ENCODE measurements around the gene GGNBP2.
"Not testable (repeated sequence)": the region's sequence is repeated elsewhere in the genome, so short reads cannot be mapped to it uniquely, and the experiment has no call there.

GGNBP2 gene

GRCh38 chr17:36505171-36505570, 39.5 kb upstream of the GGNBP2 start:
- no peak overlapping the region for H3K27ac ChIP-seq (ENCODE audit: low read length)
- no peaks in the 10 kb centered on the region for H3K4me1 ChIP-seq (ENCODE audit: control insufficient read depth, insufficient read depth, low read length)
- H3K9ac ChIP-seq (ENCODE audit: low read length in 2 of 2): no peak overlapping the region
- no peaks in the 10 kb centered on the region for H3K27me3 ChIP-seq (ENCODE audit: control insufficient read depth in 1 of 2, insufficient read depth in 2 of 2, low read length in 2 of 2)
- H3K9me3 ChIP-seq (ENCODE audit: control insufficient read depth in 2 of 2, low read length in 2 of 2): no peaks in the 10 kb centered on the region
- peaks cover 22 to 23% of the 10 kb centered on the region in 2 donors for H3K36me3 ChIP-seq (ENCODE audit: control insufficient read depth in 2 of 2, insufficient read depth in 2 of 2, low read length in 2 of 2)
- no peak overlapping the region for H3K4me3 ChIP-seq (ENCODE audit: low read length in 2 of 2)

DNA sequence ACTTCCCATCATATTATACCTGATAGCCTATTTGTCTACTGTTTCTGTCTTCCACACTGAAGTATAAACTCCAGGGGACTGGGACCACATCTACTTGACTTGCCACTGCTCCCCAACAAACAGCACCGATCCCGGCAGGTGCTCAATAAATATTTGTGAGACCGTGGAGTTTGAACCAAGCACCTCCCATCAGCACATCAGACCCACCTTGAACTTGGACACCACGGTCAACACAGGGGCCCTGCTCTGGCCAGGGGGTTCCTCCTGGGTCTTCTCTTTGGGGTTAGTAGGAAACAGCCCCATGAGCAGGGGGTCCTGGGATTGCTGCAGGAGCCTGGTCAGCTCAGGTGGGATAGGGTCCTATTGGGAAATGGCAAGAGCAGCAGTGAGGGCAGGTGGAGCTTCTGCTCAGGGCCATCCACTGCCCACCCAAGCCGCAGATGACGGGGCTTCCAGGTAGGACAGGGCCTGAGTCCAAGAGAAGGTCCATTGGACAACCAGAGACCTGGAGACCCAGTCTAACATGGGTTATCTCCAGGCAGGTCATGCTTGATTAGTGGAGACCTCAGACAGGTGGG, 38.4 kb upstream of the GGNBP2 start:
- Histone ChIP-seq H3K9ac (ENCODE audit: low read length in 2 of 2) (no peak overlapping the region), H3K27me3 (ENCODE audit: control insufficient read depth in 1 of 2, insufficient read depth in 2 of 2, low read length in 2 of 2) (no peaks in the 10 kb centered on the region), H3K36me3 (ENCODE audit: control insufficient read depth in 2 of 2, insufficient read depth in 2 of 2, low read length in 2 of 2) (peaks cover 19 to 24% of the 10 kb centered on the region in 2 donors), H3K4me1 (ENCODE audit: control insufficient read depth, insufficient read depth, low read length) (no peaks in the 10 kb centered on the region), H3K27ac (ENCODE audit: low read length) (no peak overlapping the region), H3K4me3 (ENCODE audit: low read length in 2 of 2) (no peak overlapping the region), H3K9me3 (ENCODE audit: control insufficient read depth in 2 of 2, low read length in 2 of 2) (no peaks in the 10 kb centered on the region)

DNA sequence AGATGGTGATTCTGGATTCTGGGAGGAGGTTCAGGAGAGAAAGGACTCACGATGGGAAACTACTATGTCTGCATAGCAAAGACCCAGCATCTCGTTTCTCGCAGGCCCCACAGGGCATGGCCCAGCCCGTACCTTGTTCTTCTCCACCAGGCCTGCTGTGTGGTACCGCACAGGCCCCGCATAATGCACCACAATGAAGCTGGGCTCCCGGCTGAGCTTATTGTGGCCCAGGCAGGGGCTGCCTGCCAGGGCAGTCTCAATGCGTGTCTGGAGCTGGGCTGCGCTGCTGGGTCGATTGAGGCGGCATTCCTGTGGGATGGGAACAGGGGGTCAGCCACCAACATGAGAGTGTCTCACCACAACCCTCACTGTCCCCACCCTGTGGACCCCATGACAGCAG, 37.9 kb upstream of the GGNBP2 start:
- Histone ChIP-seq H3K9ac (ENCODE audit: low read length in 2 of 2) (no peak overlapping the region), H3K36me3 (ENCODE audit: control insufficient read depth in 2 of 2, insufficient read depth in 2 of 2, low read length in 2 of 2) (peaks cover 19 to 24% of the 10 kb centered on the region in 2 donors), H3K27me3 (ENCODE audit: control insufficient read depth in 1 of 2, insufficient read depth in 2 of 2, low read length in 2 of 2) (no peaks in the 10 kb centered on the region), H3K27ac (ENCODE audit: low read length) (no peak overlapping the region), H3K9me3 (ENCODE audit: control insufficient read depth in 2 of 2, low read length in 2 of 2) (no peaks in the 10 kb centered on the region), H3K4me3 (ENCODE audit: low read length in 2 of 2) (no peak overlapping the region), H3K4me1 (ENCODE audit: control insufficient read depth, insufficient read depth, low read length) (no peaks in the 10 kb centered on the region)

- H3K36me3 ChIP-seq (ENCODE audit: control insufficient read depth in 2 of 2, insufficient read depth in 2 of 2, low read length in 2 of 2): peaks cover 19 to 24% of the 10 kb centered on the region in 2 donors
- H3K4me1 ChIP-seq (ENCODE audit: control insufficient read depth, insufficient read depth, low read length): no peaks in the 10 kb centered on the region
- no peaks in the 10 kb centered on the region for H3K9me3 ChIP-seq (ENCODE audit: control insufficient read depth in 2 of 2, low read length in 2 of 2)
- no peaks in the 10 kb centered on the region for H3K27me3 ChIP-seq (ENCODE audit: control insufficient read depth in 1 of 2, insufficient read depth in 2 of 2, low read length in 2 of 2)
- no peak overlapping the region for H3K4me3 ChIP-seq (ENCODE audit: low read length in 2 of 2)
- no peak overlapping the region for H3K9ac ChIP-seq (ENCODE audit: low read length in 2 of 2)
- H3K27ac ChIP-seq (ENCODE audit: low read length): no peak overlapping the region
Measured at GRCh38 chr17:36507266-36507665, 37.5 kb upstream of the GGNBP2 start.

GRCh38 chr17:36508439-36508838, 36.3 kb upstream of the GGNBP2 start:
- H3K4me3 ChIP-seq (ENCODE audit: low read length in 2 of 2); H3K4me1 ChIP-seq (ENCODE audit: control insufficient read depth, insufficient read depth, low read length); H3K9ac ChIP-seq (ENCODE audit: low read length in 2 of 2); H3K9me3 ChIP-seq (ENCODE audit: control insufficient read depth in 2 of 2, low read length in 2 of 2); H3K27me3 ChIP-seq (ENCODE audit: control insufficient read depth in 1 of 2, insufficient read depth in 2 of 2, low read length in 2 of 2); H3K27ac ChIP-seq (ENCODE audit: low read length): not testable (repeated sequence)
- peaks cover 14 to 29% of the 10 kb centered on the region in 2 donors for H3K36me3 ChIP-seq (ENCODE audit: control insufficient read depth in 2 of 2, insufficient read depth in 2 of 2, low read length in 2 of 2)

- H3K4me1 ChIP-seq (ENCODE audit: control insufficient read depth, insufficient read depth, low read length): no peaks in the 10 kb centered on the region
- H3K27me3 ChIP-seq (ENCODE audit: control insufficient read depth in 1 of 2, insufficient read depth in 2 of 2, low read length in 2 of 2): no peaks in the 10 kb centered on the region
- no peak overlapping the region for H3K27ac ChIP-seq (ENCODE audit: low read length)
- no peak overlapping the region for H3K9ac ChIP-seq (ENCODE audit: low read length in 2 of 2)
- H3K4me3 ChIP-seq (ENCODE audit: low read length in 2 of 2): no peak overlapping the region
- H3K36me3 ChIP-seq (ENCODE audit: control insufficient read depth in 2 of 2, insufficient read depth in 2 of 2, low read length in 2 of 2): peaks cover 9 to 21% of the 10 kb centered on the region in 2 donors
- no peaks in the 10 kb centered on the region for H3K9me3 ChIP-seq (ENCODE audit: control insufficient read depth in 2 of 2, low read length in 2 of 2)
Measured at GRCh38 chr17:36509272-36509985, 35.3 kb upstream of the GGNBP2 start.

DNA sequence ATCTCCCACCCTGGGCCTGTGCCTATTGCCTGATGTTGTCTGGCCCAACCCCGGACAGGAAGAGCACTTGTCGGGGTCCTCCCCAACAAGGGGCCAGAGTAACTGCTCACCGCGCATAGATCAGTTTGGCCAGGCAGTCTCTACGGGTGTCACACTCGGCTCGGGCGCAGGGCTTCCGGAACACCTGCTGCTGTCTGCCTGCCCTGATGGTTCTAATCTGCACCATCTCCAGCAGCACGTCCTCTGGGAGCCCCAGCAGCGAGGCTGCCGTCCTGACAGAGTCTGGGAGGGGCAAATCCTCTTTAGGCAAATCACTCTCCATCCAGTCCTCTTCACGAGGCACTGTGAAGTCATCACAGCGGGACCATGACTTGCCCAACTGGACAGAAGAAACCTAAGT, 34.1 kb upstream of the GGNBP2 start:
- no peaks in the 10 kb centered on the region for H3K4me1 ChIP-seq (ENCODE audit: control insufficient read depth, insufficient read depth, low read length)
- H3K27ac ChIP-seq (ENCODE audit: low read length): no peak overlapping the region
- peaks cover 3 to 19% of the 10 kb centered on the region in 2 donors for H3K36me3 ChIP-seq (ENCODE audit: control insufficient read depth in 2 of 2, insufficient read depth in 2 of 2, low read length in 2 of 2)
- H3K27me3 ChIP-seq (ENCODE audit: control insufficient read depth in 1 of 2, insufficient read depth in 2 of 2, low read length in 2 of 2): no peaks in the 10 kb centered on the region
- H3K9ac ChIP-seq (ENCODE audit: low read length in 2 of 2): no peak overlapping the region
- H3K9me3 ChIP-seq (ENCODE audit: control insufficient read depth in 2 of 2, low read length in 2 of 2): no peaks in the 10 kb centered on the region
- no peak overlapping the region for H3K4me3 ChIP-seq (ENCODE audit: low read length in 2 of 2)

GRCh38 chr17:36511216-36511615, 33.5 kb upstream of the GGNBP2 start:
- Histone ChIP-seq H3K9ac (ENCODE audit: low read length in 2 of 2) (no peak overlapping the region), H3K9me3 (ENCODE audit: control insufficient read depth in 2 of 2, low read length in 2 of 2) (no peaks in the 10 kb centered on the region), H3K27me3 (ENCODE audit: control insufficient read depth in 1 of 2, insufficient read depth in 2 of 2, low read length in 2 of 2) (no peaks in the 10 kb centered on the region), H3K4me1 (ENCODE audit: control insufficient read depth, insufficient read depth, low read length) (no peaks in the 10 kb centered on the region), H3K27ac (ENCODE audit: low read length) (no peak overlapping the region), H3K4me3 (ENCODE audit: low read length in 2 of 2) (no peak overlapping the region), H3K36me3 (ENCODE audit: control insufficient read depth in 2 of 2, insufficient read depth in 2 of 2, low read length in 2 of 2) (peaks cover 0 to 20% of the 10 kb centered on the region in 2 donors)

DNA sequence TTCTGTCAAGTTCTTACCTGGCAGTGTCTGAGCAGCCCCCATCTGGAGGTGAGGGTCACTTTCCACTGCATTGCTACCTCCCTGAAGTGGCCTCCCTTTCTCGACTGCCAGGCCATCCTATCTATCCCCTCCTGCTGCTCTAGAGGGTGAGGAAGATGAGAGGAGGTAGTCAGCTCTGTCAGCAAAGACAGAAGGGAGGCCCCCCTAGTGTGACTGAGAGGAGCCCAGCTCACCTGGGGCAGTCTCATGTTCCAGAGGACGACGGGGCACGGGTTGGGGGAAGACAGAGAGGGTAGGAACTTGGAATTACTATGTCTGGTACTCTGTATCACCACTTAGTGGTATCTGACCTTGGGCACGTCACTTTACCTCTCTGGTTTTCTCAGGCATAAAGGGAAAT, 32.1 kb upstream of the GGNBP2 start:
- peaks cover 0 to 20% of the 10 kb centered on the region in 2 donors for H3K36me3 ChIP-seq (ENCODE audit: control insufficient read depth in 2 of 2, insufficient read depth in 2 of 2, low read length in 2 of 2)
- H3K27me3 ChIP-seq (ENCODE audit: control insufficient read depth in 1 of 2, insufficient read depth in 2 of 2, low read length in 2 of 2): no peaks in the 10 kb centered on the region
- H3K4me1 ChIP-seq (ENCODE audit: control insufficient read depth, insufficient read depth, low read length): no peaks in the 10 kb centered on the region
- no peak overlapping the region for H3K27ac ChIP-seq (ENCODE audit: low read length)
- H3K4me3 ChIP-seq (ENCODE audit: low read length in 2 of 2): no peak overlapping the region
- H3K9ac ChIP-seq (ENCODE audit: low read length in 2 of 2): no peak overlapping the region
- H3K9me3 ChIP-seq (ENCODE audit: control insufficient read depth in 2 of 2, low read length in 2 of 2): no peaks in the 10 kb centered on the region

- no peak overlapping the region for H3K4me3 ChIP-seq (ENCODE audit: low read length in 2 of 2)
- no peak overlapping the region for H3K9ac ChIP-seq (ENCODE audit: low read length in 2 of 2)
- no peaks in the 10 kb centered on the region for H3K9me3 ChIP-seq (ENCODE audit: control insufficient read depth in 2 of 2, low read length in 2 of 2)
- H3K27ac ChIP-seq (ENCODE audit: low read length): no peak overlapping the region
- H3K36me3 ChIP-seq (ENCODE audit: control insufficient read depth in 2 of 2, insufficient read depth in 2 of 2, low read length in 2 of 2): peaks cover 0 to 20% of the 10 kb centered on the region in 2 donors
- H3K27me3 ChIP-seq (ENCODE audit: control insufficient read depth in 1 of 2, insufficient read depth in 2 of 2, low read length in 2 of 2): no peaks in the 10 kb centered on the region
- H3K4me1 ChIP-seq (ENCODE audit: control insufficient read depth, insufficient read depth, low read length): no peaks in the 10 kb centered on the region
Measured at GRCh38 chr17:36514856-36515255, 29.9 kb upstream of the GGNBP2 start.

GRCh38 chr17:36515837-36516236, 28.9 kb upstream of the GGNBP2 start:
- no peaks in the 10 kb centered on the region for H3K27me3 ChIP-seq (ENCODE audit: control insufficient read depth in 1 of 2, insufficient read depth in 2 of 2, low read length in 2 of 2)
- H3K9me3 ChIP-seq (ENCODE audit: control insufficient read depth in 2 of 2, low read length in 2 of 2): no peaks in the 10 kb centered on the region
- no peaks in the 10 kb centered on the region for H3K4me1 ChIP-seq (ENCODE audit: control insufficient read depth, insufficient read depth, low read length)
- peaks cover 0 to 12% of the 10 kb centered on the region in 2 donors for H3K36me3 ChIP-seq (ENCODE audit: control insufficient read depth in 2 of 2, insufficient read depth in 2 of 2, low read length in 2 of 2)
- H3K4me3 ChIP-seq (ENCODE audit: low read length in 2 of 2): no peak overlapping the region
- H3K9ac ChIP-seq (ENCODE audit: low read length in 2 of 2): no peak overlapping the region
- no peak overlapping the region for H3K27ac ChIP-seq (ENCODE audit: low read length)
